Activated T-helper 9 cell treated with anti-CD3 and anti-CD28 coated beads, Interleukin-2, amount 50 U/mL, for 16 hours (primary cell): ENCODE results near the gene RASGEF1C.

Experiments used
- DNase-seq: peaks from one replicate; pipeline ENCODE4 v3.0.0-alpha.2; 2020; ENCODE audit warnings: low read depth

Gene RASGEF1C

DNA sequence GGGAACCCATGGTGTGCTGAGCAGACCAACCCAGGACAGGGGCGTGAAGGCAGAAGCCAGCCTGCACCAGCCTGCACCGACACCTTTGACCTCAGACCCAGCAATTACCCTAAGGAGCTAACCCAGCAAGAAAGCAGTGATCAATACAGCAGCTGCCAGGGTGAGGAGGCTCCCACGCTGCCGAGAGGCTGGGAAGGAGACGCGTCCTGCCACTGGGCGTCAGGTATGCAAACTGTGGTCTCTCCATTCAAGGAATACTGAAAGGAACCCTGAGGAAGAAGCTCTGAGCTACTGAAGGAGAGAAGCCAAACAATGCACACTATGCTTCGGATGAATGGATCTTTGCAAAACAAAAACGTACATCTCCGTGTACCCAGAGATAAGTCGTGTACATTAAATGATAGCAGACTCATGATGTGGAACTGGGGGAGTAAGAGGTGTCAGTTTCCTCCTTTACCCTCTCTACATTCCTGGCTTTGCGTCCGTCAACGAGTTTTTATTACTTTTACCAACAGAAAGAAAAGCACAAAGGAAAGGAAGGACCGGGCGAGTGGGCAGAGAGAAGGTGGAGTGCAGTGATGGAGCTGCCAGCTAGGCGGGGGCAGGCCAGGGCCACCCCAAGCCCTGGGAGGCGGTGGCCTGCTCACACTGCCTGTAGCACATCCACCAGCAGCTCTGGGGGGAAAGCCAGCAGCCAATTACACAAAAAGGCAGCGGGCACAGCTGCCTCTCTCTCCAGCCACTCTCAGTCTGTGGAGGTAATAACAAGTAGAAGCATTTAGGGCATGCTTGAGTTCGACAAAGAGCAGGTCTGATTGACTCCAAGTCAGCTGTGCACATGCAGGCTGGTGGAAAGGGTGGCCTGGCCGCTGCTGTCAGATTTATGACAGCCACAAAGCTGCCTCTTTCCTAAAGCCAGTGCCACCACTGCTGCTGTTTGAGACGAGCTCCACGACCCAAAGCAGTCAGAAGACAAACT, 29.3 kb downstream of the RASGEF1C start:
- DNase-seq: no peak

DNA sequence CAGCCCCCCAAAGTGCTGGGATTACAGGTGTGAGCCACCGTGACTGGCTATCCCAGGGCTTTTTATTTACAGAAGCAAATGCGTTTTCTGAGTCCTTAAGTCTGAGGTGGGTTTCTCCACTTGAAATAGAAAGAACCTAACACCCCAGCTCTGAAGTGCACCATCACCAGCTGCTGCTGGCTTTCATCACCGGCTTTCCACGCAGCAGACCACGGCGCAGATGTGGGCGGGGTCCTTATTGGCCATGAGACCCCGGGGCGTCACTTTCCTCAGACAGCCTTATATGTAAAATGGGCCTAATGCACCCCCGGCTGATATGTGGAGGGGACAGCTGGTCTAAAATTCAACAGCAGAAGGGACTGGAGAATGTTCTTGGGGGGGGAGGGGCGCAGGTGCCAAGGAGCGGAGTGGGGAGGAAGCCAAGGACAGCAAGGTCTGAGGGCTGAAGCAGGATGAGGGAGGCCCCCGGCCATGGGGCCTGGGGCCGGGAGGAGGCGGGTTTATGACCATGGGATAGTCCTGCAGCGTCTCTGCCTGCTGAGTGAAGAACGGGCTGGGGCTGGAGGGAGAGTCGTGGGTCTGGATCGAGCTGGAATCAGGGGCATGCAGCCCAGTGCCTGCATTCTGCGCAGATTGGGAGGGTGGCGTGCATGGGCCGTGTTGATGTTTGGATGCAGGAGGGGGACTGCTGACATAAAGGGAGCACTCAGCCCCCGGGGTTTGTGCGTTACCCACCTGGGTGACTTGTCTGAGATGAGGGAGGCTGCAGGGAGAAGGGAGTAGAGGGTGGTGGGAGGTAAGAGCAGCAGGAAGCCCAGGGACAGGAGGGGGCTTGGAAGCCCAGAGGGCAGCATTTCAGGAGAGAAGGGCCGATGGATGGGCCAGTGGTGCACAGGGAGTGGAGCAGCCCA, 30.2 kb downstream of the RASGEF1C start:
- no peak for DNase-seq

DNA sequence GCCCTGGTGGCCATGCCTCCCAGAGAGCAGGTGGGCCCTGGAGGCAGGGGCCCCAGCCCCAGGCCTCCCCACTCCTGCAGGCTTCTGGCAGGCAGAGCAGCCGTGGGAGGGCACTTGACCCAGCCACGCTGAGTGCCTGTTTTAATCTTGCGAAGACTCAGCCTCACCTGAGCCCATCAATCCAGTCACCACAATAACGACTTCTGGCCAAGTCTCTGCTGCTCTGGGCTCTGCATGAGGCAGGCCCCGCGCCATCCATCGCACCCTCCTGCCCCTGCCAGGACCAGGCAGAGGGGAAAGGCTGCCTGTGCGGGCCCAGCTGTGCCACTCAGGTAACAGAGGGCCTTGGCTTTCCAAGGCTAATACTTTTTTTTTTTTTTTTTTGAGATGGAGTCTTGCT, 32.8 kb downstream of the RASGEF1C start:
- DNase-seq: no peak

DNA sequence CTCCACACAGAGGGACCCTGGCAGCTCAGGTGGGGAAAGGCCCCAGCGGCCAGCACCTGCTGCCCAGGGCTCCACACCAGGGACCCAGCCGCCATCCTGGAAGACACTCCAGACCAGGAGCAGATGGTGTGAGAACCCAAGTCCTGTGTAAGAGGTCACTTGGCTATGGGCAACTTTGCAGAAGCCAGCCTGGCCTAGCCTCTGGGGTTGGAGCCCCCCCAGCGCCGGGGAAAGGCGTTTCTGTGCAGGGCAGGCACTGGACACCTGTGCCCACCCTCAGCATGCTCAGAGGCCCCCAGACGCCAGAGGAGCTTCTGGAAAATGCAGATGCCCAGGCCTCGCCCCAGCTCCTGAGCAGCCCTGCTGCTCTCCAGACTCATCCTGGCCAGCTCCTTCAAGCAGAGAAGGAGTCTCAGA, 34.0 kb downstream of the RASGEF1C start:
- no peak for DNase-seq

DNA sequence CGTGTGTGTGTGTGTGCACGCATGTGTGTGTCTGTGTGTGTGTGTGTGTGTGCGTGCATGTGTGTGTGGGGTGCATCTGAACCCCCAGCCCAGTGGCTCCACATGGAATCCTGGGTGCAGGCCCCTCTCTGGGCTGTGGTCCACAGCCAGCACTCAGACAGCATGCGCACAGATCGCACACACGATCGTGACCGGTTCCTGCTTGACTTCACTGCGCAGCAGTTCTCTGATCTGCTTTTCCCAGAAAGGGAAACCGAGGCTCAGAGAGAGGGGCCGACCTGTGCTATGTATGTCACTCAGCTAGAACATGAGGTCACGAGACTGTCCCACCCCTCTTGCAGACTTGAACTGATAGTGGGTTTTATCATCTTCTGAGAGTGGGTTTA, 34.4 kb downstream of the RASGEF1C start:
- DNase-seq: no peak

DNA sequence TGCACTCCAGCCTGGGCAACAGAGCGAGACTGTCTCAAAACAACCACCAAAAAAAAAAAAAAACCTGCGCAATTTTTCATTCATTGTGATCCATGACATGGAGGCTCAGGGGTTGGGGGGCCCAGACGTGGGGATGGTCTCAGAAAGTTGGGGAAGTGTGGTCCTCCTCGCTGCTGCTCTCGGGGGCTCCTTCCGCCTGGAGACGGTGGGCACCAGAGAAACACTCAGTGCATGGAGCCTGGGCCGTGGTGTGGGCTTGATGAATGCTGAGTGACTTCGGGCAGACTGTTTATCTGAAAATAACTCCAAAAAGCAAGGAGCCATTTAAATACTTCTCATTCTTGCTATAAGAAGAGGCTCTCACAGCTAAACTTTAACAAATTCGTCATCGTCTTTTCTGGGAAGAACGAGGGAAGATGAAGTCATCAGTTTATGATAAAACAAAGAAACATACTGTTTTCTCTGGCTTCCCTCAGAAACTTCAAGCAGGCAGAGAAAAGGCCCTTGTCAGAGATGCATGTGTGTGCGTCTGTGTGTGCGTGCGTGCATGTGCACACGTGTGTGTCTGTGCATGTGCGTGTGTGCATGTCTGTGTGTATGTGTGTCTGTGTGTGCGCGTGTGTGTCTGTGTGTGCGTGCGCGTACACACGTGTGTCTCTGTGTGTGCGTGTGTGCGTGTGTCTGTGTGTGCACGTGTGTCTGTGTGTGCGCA, 35.0 kb downstream of the RASGEF1C start:
- DNase-seq: no peak

DNA sequence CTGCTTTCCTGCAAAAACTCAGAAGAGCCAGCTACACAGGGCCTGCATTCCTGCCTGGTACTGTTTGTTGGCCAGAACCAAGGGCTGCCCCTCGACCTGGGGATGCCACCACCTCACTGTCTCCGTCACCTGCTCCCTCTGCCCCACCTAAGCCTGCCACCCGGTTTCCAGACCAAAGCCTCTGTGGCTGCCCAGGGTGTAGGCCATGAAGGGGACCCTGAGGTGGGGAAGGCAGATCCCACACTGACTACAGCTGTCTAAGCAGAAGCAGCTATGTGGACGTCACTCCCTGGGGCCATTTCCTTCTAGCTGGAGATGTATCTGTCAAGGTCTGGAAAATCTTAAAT, 35.8 kb downstream of the RASGEF1C start:
- no peak for DNase-seq

DNA sequence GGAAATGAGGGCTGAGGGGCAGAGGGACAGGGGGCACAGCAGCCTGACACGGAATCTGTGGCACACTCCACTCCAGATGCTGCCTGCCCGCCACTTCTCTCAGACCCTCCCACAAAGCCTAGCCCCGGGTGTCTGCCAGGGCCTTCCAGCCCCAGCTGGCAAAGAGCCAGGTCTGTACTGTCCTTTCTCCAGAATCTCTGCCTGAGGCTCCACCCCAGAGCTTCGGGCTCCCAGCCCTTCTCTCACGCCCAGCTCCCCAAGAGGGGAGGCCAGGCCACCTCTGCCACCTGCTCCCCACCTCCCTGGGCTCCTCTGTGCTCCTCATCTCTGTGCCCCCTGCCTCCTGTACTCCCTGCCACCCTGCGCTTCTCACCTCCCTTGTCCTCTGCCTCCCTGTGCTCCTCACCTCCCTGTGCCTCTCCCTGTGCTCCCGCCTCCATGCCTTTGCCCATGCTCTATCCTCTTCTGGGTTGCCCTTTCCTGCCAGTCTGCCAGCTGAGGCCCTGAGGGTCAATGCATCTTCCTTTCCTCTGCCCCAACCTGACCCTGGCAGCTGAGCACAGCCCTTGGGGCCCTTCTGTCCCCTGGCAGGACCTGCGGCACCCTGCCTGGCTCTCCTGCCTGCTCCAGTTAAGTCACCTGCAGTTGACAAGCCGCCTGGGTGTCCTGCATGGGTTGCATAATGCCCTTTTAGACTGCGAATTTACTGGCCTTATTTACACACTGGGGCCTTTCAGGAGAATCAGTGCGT, 36.4 kb downstream of the RASGEF1C start:
- no peak for DNase-seq

DNA sequence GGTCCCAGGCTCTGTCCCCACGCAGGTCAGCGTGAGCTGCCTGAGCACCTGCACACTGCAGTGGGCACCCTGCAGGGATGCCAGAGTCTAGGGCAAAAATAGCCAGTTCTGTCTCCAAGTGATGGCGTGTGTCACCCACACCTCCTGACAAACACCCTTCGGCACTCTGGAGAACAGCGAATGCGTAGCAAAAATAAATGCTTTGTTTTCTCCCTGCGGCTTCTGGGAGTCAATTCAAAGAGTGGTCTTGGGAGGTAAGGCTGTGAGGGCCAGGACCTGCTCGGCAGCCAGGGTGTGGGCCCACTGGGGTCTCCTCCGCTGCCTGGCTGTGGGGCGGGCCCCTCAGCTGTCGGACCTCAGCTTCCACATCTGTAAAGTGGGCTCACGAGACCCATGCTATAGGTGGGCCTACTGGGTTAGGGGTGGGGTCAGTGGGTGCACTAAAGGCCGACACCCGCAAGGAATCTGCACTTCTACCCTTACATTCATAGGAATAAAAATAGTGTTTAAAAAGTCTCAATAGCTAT, 37.4 kb downstream of the RASGEF1C start:
- DNase-seq: no peak

DNA sequence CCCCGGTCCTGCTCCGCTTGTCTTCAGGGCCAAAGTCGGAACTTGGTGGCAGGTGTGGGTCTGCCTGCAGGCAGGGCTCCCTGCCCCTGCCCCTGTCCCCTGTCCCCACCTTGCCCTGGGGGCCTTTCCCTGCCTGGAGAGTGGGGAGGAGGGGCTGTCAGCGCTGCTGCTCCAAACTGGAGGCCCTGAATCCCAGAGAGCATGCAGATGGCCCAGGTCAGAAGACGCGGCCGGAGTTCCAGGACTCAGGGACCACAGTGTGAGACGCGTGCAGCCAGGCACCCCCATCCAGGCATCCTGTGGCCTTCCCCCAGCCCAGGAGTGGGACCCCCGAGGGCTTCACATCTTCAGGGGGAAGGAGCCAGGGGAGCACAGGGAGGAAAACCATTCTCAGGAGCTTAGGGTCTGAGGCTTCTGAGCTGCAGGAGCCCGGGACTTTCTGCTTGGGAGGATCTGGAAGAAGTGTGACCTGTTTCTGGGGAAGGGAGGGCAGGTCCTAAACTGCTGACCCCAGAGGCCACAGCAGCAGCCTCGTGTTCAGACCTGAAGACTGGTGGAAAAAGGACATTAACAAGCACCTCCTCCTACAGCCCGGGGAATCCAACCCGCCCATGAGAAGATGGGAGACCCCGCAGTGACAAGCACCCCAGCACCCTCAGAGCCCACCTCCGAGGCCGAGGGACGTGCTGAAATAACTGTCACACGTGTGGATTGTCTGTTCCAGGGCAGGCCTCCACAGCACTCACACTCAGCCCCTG, 38.0 kb downstream of the RASGEF1C start:
- no peak for DNase-seq

DNA sequence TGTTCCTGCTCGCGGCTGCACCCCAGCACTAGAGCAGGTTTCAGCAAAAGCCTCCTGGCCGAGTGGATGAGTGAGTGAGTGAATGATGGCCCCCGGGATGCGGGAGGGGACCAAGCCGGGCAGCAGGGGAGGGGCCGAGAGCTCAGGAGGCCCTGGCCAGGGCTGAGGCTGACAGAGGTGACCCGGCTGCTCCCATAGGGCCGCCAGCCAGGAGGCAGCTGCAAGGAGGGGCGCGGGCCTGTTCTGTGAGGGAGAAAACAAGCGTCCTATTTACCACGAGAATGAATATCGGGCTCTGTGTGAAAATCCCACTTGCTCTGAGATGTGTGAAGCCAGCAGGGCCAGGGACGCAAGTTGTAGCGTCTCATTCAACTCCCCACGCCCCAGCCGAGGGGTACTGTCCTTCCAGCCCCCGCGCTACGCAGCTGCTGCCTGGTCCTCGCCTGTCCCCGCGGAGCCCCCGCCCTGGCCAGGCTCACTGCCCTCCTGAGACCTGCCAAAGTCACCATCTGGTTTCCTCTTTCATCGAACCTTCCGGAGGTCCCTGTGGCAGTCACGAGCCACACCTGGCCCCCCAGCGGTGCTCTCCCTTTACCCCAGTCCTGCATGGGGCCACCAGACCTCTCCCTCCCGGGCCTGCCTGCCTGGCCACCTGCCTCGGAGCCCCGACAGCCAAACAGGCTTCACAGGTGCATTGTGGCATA, 38.8 kb downstream of the RASGEF1C start:
- DNase-seq: no peak

DNA sequence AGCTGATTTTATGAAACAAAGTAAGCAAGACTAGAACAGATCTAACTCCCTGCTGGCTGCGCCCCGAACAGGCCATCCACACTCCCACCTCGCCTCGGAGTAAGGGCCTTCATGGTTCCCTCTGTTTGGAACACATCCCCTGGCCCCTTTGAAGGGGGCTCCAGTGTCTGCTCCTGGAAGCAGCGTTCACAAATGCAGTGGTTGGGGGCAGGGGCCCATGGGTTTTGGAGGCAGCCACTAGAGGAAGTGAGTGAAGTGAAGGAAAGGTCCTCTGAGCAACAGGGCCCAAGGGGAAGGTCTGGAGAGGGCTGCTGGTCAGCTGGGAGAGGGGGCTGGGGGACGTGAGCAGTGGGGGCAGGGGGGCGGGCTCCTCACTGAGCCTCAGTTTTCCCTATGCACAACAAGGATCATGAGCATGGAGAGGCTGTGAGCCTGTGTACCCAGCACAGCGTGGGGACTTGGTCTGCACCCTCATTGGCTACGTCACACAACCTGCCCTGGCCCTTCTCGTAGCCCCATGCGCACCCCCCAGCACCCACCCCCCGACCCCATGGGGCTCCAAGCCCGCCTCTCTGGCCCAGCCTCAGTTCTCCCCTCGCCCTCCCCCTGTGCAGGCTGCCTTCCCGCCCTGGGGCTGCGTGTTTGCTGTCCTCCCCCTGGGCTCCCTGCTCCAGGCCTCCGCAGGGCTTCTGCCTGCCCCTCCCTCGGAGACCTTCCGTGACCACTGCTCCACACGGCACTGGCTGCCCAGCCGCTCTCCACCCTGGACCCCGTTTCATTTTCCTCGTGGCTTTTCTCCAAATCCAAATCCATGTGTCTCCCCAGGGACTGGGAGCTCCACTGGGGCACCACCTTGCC, 39.5 kb downstream of the RASGEF1C start:
- no peak for DNase-seq

DNA sequence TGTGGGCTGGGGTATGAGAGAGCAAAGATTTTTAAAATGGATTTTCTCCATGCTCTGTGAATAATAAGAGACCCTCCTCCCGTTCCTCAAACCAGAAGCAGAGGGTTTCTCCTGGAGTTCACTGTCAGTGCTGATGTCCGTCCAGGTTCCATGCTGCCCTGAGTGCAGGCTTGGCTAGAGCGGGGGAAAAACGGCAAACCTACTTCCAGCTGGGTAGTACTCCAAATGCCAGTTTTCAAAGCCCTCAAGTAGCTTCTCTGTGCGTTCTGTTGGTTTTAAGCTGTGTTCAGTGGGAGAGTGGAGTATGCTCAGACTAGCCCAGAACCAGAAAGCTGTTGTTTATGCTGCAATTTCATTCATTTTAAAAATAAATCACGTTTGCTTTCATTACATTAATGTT, 40.3 kb downstream of the RASGEF1C start:
- no peak for DNase-seq

DNA sequence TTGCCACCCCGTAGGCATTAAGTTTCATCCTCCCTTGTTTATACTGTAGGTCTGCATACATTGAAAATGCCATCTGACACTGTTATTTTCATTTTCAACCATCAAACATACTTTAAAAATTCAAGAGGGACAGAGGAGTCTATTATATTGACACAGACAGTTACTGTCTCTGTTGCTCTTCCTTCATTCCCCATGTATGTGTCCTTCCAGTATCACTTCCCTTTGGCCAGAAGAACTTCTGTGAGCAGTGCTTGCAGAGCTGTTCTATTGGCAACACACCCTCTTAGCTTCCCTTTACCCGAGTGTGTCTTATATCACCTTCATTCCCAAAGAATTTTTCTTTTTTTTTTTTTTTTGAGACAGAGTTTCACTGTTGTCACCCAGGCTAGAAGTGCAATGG, 42.8 kb downstream of the RASGEF1C start:
- no peak for DNase-seq

DNA sequence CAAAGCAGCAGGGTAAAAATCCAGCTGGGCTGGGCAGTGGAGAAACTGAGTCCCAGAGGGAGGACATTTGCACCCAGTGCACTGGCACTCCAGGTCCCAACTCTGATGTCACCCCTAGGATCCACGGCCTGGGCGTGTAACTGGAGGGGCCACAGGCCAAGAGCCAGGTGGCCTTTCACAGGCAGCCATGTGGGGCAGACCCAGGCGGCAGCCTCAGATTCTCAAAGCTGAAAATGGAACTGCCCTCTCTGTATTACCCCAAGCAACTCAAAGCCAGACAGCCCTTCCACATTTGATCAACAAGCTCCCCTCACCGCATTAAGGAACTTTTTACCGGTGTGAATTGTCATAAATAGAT, 46.7 kb downstream of the RASGEF1C start:
- no peak for DNase-seq

DNA sequence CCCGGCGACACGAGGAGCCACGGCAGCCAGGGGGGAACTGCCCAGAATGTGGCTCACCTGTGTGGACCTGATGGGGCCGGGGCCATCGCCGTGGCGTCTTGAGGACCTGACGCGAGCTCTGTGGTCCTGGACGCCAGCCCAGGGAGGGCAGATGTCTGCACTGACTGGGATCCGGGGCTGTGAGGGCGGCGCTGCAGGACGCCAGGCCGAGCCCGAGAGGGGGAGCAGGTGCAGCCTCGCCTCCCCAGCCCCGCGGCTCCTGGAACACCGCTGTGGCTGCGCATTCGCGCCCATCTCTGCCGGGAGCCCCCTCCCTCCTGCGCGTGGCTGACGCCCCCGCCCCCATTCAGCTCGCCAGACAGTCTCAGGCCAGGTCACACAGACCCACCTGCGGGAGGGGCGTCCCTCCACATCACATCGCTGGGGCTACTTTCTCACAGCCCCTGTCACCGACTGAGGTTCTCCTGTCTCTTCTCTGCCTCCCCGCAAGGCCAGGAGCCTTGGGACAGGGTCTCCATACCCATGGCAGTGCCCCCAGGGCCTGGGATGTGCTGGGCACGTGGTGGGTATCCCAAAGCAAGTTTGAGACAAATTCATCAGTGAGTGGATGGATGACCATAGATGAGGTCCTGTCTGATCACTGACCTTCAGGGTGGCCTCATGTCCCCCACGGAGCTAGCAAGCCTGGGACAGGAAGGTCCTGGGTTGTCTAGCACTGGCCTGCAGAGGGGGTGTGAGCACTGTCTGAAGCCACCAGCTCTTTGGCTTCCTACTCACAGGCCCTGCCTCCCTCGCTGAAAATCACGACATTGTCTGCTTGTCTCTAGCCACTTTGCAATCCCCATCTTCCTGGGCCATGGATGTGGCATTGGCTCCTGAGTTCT, 47.3 kb downstream of the RASGEF1C start:
- no peak for DNase-seq

DNA sequence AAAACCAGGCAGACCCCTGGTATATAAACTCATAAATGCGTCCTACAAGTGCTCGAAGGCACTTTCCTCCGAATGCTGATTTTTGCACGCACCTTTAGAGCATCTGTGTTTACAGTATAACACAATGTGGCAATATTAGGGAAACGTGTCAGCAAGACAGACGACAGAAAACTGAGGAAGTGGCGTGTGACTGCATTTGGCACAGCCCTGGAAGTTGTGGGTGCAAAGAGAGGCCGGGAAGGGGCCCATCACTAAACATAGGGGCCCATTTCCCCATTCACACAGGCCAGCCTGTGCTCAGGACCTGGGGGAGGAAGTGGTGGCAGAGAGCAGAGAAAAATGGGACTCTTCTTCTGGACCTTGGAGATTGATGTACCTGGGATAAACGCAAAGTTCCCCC, 48.2 kb downstream of the RASGEF1C start:
- DNase-seq: no peak

DNA sequence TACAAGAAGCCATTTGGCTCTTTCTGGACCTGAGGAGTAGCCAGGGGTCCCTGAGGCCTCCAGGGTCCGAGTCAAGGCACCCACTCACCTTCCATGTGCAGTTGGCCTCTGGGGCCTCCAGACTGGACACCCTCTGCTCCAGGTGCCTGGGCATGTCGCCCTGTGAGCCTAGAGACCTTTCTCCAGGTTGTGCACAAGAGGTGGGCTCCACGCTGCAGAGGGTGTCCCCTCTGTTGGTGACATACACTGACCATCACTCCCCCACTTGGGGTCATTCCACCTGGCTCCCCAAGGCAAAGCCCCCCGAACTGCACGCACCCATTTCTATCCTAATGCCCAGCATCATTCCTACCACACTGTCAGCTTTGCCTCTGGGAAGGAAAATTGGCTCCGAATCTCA, 48.8 kb downstream of the RASGEF1C start:
- DNase-seq: no peak
